GM12892 (cell line): Measurements from ENCODE around the gene MALL.
"Not testable (repeated sequence)": the region's sequence is repeated elsewhere in the genome, so short reads cannot be mapped to it uniquely, and the experiment has no call there.

Source experiments
- POLR2A ChIP-seq: IDR thresholded peaks from 2 replicates; pipeline ENCODE4 v1.6.1; 2011; ENCODE audit warnings: low read depth, low read length, control low read depth
- TAF1 ChIP-seq: IDR thresholded peaks from 2 replicates; pipeline ENCODE4 v1.6.1; 2011; ENCODE audit warnings: low read depth, mild to moderate bottlenecking, control low read depth, low read length, borderline replicate concordance

- TF ChIP-seq TAF1, POLR2A: not testable (repeated sequence)
Observed at GRCh38 chr2:110108291-110108690, 7.3 kb downstream of the MALL start.
